ENCODE measurements around the gene COX8A. TPM values are rescaled to one million over a fixed set of nuclear protein-coding genes. Genes with fewer than 3 reads are reported as not detected.

COX8A gene
- total and polyA plus RNA-seq, 10 donors, result 181 to 698 (median 324) TPM

DNA sequence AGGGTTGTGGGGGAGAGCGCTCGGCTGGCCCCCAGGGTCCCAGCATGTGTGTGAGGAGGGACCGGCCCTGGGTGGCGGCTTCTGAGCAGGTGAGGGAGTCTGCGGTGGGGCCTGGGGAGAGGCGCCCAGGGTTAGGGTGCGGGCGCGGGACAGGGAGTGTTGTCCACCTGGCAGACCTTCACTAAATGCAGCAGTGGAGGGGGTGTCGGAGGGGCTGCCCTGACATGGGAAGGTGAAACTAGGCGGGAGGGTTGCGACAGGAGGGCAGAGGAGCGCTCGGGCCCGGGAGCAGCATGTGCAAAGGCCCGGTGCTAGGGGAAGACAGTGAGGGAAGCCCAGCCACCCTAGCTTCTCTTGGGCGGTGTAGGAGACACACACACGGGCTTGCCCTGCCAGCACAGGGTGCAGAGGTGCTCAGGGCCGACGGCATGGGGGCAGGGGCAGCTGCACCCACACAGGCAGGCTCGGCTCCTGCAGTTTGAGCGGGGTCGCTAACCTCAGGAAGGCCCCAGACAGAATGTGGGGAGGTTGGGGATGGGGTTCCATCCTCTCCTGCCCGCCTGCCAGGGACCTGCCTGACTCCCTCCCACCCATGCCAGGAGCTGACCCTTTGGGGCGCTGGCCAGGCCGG, 34.0 kb downstream of the COX8A start:
- DNase-seq, result peak; percentile 58
- Histone ChIP-seq H3K27me3 (replicated peaks in 1 of 7) (peaks cover 0 to 39% (median 0%) of the 10 kb centered on the region in 7 donors), H3K27ac (peak overlapping the region; percentile 15 to 79 (median 68)), H3K36me3 (no peaks in the 10 kb centered on the region), H3K4me3 (peak overlapping the region in 2 of 8 donors; percentile 29 to 67), H3K9me3 (no peaks in the 10 kb centered on the region), H3K4me1 (peaks cover 16 to 59% (median 40%) of the 10 kb centered on the region in 6 donors)
- intact Hi-C loops (cut with DNase I; ENCODE audit: low total_unique reads), result no loop called here
- TF ChIP-seq, protein P1, sequence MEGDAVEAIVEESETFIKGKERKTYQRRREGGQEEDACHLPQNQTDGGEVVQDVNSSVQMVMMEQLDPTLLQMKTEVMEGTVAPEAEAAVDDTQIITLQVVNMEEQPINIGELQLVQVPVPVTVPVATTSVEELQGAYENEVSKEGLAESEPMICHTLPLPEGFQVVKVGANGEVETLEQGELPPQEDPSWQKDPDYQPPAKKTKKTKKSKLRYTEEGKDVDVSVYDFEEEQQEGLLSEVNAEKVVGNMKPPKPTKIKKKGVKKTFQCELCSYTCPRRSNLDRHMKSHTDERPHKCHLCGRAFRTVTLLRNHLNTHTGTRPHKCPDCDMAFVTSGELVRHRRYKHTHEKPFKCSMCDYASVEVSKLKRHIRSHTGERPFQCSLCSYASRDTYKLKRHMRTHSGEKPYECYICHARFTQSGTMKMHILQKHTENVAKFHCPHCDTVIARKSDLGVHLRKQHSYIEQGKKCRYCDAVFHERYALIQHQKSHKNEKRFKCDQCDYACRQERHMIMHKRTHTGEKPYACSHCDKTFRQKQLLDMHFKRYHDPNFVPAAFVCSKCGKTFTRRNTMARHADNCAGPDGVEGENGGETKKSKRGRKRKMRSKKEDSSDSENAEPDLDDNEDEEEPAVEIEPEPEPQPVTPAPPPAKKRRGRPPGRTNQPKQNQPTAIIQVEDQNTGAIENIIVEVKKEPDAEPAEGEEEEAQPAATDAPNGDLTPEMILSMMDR (IDR thresholded peaks at IDR 0.05 in 8 of 11, conservative IDR thresholded peaks at IDR 0.05 in 3 of 11), result no peak
- no peak for TF ChIP-seq POLR2AphosphoS5 (IDR thresholded peaks at IDR 0.05)
- no peak for TF ChIP-seq POLR2A (IDR thresholded peaks at IDR 0.05)
- 89 to 91% (median 89%) methylated on average over 20 to 26 of the region's 26 CpGs for WGBS, 5 donors

DNA sequence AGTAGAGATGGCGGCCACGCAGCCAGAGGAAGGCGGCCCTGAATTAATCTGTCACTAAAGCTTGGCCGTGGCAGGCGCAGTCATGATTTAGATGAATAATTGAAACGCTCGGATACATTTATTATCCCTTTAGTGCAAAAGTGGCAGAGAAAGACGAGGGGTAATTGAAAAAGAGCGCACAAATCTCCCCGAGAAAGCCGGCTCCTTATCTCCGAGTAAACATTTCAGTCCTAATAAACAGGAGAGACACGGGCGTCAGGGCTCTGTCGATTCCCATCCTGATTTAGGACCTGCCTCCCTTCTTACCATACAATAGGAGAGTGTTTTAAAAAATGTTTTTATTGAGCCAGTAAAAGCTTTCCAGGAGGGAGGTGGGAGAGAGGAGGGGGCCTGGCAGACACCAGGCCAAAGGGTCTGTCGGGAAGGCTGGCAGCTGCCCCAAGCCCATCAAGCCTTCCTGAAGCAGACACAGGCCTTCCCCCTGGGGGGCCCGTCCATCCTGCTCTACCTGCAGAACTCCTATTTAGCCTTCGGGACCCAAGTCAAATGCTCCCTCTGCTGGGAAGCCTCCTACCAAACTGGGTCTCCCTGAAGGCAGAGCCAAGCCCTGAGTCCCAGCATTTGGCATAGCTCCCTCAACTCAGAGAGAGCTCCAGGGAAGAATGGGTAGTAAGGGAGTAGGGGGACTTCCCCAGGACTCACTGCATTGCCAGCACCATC, 34.7 kb downstream of the COX8A start:
- WGBS, 5 donors, result 92 to 95% (median 93%) methylated on average over 17 to 18 of the region's 18 CpGs
- intact Hi-C loops (cut with DNase I; ENCODE audit: low total_unique reads), result no loop called here
- Histone ChIP-seq H3K27ac (peak overlapping the region in 1 of 8 donors; percentile 77), H3K27me3 (replicated peaks in 1 of 7) (peaks cover 0 to 39% (median 0%) of the 10 kb centered on the region in 7 donors), H3K4me3 (no peak overlapping the region), H3K36me3 (no peaks in the 10 kb centered on the region), H3K4me1 (peaks cover 16 to 53% (median 34%) of the 10 kb centered on the region in 6 donors), H3K9me3 (no peaks in the 10 kb centered on the region)
- DNase-seq, result no peak
- no peak for TF ChIP-seq POLR2AphosphoS5 (IDR thresholded peaks at IDR 0.05)
- no peak for TF ChIP-seq POLR2A (IDR thresholded peaks at IDR 0.05)
- TF ChIP-seq, protein P1 (IDR thresholded peaks at IDR 0.05 in 8 of 11, conservative IDR thresholded peaks at IDR 0.05 in 3 of 11), result no peak

DNA sequence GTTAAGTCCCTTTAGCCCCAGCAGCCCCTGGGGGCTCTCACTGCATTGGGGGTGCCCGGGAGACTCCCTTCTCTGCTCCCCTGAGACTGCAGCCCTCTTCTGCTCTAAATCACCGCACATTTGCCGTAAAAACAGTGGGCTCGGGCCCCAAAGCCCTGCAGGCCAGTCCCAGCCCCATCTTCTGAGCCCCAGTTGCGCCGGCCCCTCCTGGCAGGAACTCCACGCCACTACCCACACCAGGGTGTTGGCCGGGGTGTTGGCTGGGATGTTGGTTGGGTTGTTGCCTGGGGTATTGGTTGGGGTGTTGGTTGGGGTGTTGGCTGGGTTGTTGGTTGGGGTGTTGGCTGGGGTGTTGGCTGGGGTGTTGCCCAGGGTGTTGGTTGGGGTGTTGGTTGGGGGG, 35.3 kb downstream of the COX8A start:
- TF ChIP-seq POLR2AphosphoS5 (IDR thresholded peaks at IDR 0.05) (no peak), POLR2A (IDR thresholded peaks at IDR 0.05) (no peak)
- TF ChIP-seq, protein P1 (IDR thresholded peaks at IDR 0.05 in 8 of 11, conservative IDR thresholded peaks at IDR 0.05 in 3 of 11), result no peak
- H3K27ac ChIP-seq, result no peak overlapping the region
- peaks cover 0 to 39% (median 0%) of the 10 kb centered on the region in 7 donors for H3K27me3 ChIP-seq (replicated peaks in 1 of 7)
- H3K4me1 ChIP-seq, result peaks cover 12 to 46% (median 29%) of the 10 kb centered on the region in 6 donors
- 92 to 98% (median 95%) methylated on average over 5 to 8 of the region's 8 CpGs for WGBS, 5 donors
- H3K9me3 ChIP-seq, result no peaks in the 10 kb centered on the region
- H3K36me3 ChIP-seq, result no peaks in the 10 kb centered on the region
- no peak for DNase-seq
- H3K4me3 ChIP-seq, result no peak overlapping the region
- intact Hi-C loops (cut with DNase I; ENCODE audit: low total_unique reads), result no loop called here

DNA sequence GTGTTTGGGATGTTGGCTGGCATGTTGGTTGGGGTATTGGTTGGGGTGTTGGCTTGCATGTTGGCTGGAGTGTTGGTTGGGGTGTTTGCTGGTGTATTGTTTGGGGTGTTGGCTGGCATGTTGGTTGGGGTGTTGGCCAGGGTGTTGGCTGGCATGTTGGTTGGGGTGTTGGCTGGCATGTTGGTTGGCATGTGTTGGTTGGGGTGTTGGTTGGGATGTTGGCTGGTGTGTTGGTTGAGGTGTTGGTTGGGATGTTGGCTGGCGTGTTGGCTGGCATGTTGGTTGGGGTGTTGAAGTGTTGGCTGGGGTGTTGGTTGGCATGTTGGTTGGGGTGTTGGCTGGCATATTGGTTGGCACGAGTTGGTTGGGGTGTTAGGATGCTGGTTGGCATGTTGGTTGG, 36.4 kb downstream of the COX8A start:
- Histone ChIP-seq H3K4me3 (no peak overlapping the region), H3K4me1 (peaks cover 12 to 36% (median 24%) of the 10 kb centered on the region in 6 donors), H3K36me3 (no peaks in the 10 kb centered on the region), H3K27me3 (replicated peaks in 1 of 7) (peaks cover 0 to 36% (median 0%) of the 10 kb centered on the region in 7 donors), H3K9me3 (no peaks in the 10 kb centered on the region), H3K27ac (no peak overlapping the region)
- intact Hi-C loops (cut with DNase I; ENCODE audit: low total_unique reads), result no loop called here
- DNase-seq, result no peak
- TF ChIP-seq, protein P1 (IDR thresholded peaks at IDR 0.05 in 8 of 11, conservative IDR thresholded peaks at IDR 0.05 in 3 of 11), result no peak
- TF ChIP-seq POLR2A (IDR thresholded peaks at IDR 0.05), result no peak
- TF ChIP-seq POLR2AphosphoS5 (IDR thresholded peaks at IDR 0.05), result no peak
- WGBS, 5 donors, result 86 to 94% (median 92%) methylated on average over 2 of the region's 2 CpGs
